GM12874 (cell line): ENCODE results near the gene PAX7.

ENCODE experiments used
- TF ChIP-seq, protein P1 (sequence below): IDR thresholded peaks from 2 replicates; pipeline ENCODE4 v1.5.1; 2011; ENCODE audit warnings: low read depth, mild to moderate bottlenecking, control low read depth, low read length, moderate library complexity; ENCODE audit not compliant: insufficient read depth

The PAX7 gene

DNA sequence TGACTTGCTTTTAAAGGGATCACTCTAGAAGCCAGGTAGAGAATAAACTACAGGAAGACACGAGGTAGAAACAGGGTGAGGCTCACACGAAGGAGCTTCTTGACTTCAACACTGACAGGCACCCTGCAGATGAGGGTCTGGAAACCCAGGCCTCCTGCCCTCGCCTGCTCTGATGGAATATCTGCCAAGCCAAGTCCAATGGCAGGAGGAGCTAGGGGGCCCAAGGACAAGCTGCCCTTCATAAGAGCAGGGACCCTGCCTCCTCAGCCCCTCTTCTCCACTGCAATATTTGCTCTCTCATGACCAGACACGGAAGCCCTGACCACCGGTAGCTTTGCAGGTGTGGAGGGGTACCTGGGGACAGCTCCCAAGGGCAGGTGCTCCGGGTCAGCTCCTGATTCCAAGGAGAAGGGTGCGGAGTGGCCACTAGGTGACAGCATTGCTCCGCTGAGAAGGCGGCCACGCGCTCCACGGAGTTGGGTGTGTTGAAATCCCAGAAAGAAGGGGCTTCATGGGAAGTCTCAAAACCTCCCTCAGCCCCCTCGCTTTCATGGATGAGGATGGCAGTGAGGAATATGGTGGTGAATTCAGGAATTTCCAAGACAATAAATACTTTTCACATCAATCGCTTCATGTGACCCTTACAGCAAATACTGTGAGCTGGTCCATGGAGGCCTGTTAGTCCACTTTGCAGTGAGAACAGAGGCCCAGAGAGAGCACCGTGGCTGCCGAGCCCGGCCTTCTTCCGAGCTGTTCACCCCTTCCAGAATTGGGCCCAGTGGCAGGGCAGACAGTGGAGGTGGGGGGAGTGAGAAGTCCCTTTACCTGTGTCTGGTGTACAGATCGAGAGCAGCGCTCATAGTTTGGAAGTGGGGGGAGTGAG, 33.2 kb upstream of the PAX7 start:
- TF ChIP-seq, protein P1, sequence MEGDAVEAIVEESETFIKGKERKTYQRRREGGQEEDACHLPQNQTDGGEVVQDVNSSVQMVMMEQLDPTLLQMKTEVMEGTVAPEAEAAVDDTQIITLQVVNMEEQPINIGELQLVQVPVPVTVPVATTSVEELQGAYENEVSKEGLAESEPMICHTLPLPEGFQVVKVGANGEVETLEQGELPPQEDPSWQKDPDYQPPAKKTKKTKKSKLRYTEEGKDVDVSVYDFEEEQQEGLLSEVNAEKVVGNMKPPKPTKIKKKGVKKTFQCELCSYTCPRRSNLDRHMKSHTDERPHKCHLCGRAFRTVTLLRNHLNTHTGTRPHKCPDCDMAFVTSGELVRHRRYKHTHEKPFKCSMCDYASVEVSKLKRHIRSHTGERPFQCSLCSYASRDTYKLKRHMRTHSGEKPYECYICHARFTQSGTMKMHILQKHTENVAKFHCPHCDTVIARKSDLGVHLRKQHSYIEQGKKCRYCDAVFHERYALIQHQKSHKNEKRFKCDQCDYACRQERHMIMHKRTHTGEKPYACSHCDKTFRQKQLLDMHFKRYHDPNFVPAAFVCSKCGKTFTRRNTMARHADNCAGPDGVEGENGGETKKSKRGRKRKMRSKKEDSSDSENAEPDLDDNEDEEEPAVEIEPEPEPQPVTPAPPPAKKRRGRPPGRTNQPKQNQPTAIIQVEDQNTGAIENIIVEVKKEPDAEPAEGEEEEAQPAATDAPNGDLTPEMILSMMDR: peak; percentile 96

DNA sequence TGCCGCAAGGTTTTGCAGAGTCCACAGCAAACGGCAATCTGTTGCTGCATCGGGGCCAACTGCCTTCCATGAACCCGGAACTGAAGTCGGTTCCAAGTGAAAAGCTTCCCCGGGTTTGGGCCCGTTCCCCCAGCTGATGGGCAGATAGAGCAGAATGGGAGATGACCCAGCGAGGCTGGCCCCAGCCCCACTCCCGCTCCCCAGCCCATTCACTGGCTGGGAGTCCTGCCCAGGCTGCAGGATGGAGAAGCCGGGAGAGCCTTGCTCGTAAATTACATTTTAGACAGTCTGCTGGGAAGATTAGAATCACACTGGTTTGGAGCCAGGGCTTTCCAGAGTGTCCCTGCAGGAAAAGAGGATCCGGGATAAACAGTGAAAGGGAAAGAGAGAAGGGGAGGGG, 31.6 kb upstream of the PAX7 start:
- TF ChIP-seq, protein P1: no peak

DNA sequence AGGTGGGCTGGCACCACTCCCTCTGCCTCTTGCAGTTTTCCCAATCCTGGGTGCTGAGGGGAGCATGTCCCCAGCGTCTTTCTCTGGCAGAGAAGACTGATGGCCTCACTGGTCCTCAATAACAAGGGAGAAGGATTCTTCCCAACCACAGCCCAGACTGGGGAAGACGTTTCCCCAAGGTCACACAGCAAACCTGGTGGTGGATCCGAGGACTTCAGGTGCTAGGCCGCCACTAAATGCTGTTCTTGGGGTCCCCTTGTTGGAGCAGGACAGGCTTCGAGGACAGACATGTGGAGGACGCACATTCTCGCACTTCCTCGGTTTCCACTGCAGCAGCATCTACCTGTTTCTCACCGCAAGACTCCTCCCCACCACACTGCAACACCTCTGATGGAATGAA, 30.9 kb upstream of the PAX7 start:
- TF ChIP-seq, protein P1: no peak

DNA sequence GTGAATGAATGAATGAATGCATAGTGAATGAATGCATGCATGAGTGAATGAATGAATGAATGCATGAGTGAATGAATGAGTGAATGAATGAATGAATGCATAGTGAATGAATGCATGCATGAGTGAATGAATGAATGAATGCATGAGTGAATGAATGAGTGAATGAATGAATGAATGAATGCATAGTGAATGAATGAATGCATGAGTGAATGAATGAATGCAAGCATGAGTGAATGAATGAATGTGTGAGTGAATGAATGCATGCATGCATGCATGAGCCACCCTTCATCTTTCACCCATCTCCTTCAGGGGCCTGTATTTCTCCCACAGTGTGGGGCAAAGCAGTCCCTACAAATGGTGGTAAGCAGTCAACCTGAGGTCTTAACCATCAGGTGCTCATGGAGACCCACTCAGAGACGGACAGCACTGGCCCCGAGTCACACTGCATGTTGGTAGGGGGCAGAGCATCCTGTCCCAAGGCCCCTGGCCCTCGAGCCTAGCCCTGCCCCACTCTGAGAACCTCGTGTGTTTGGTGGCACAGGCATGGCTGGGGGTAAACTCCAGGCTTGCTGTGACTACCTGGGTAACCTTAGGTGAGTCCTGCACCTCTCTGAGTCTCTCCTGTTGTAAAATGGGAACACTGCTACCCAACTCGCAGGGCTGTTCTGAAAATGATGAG, 28.0 kb upstream of the PAX7 start:
- TF ChIP-seq, protein P1: no peak

DNA sequence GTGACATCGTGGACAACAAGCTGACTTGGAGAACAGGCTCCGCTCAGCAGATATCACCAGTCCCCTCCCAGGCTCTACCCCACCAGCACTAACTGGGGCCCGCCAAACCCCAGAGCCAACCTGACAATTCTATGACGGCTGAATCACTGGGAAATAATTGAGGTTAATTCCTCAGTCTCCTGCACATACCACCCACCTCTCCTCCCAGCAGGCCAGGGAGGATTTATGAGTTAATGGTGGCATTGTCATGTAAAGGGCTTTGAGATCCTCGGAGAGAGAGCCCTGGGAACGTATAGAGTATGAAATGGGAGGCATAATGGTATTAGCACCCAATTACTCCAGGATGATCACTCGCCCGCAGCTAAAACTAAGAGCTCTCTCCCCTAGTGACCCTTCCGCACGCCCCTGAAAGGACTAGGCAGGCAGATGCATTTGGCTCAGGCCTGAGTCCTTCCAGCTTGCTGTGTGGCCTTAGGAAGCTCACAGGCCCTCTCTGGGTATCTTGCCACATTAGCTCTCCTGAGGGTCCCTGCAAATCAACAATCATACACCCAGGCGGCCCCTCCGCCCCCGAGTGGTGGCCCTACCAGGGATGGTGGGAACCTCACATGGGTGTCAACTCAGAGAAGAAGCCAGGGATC, 27.3 kb upstream of the PAX7 start:
- TF ChIP-seq, protein P1: no peak

DNA sequence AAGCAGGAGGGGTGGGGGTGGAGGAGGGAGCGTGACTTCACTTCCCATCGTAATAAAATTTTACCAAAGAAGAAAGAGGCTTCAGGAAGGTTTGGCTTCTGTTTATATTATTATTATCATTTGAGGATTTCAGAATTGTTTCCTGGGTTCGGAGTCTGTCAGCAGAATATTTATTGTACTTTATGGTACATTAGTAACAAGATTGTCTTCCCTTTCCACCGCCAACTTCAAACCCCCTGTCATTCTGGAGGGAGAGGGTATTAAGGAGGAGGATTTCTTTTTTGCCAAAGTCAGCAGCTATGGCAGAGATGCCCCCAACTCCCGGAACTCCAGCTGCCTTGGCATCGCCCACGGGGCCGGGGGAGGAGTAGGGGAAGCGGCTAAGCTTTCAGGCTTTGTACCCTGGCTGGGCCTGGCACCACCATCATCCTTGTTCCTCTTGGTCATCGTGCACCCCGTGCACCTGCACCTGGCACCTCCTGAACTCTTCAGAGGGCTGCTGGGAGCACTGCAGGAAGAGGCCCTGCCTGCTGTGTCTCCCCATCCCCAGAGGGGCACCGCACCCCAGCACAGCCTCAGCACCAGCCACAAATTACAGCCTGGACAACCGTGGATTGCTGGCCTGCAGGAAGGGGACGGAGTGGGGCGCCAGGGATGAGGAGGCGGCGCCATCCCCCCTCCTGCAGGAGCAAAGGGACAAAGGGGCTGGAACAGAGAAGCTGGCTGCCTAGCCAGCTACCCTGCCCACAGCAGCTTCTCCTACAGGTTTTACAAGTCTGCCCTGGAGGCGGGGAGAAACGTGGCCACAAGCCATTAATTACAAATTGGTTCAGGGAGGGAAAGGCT, 24.0 kb upstream of the PAX7 start:
- TF ChIP-seq, protein P1: no peak
